CD8-positive, alpha-beta memory T cell (primary cell): ENCODE measurements around the gene UBA1. TPM values are rescaled to one million over a fixed set of nuclear protein-coding genes. Genes with fewer than 3 reads are reported as not detected.
"Not testable (repeated sequence)": the region's sequence is repeated elsewhere in the genome, so short reads cannot be mapped to it uniquely, and the experiment has no call there.

ENCODE experiments used
- CTCF ChIA-PET: fragments of 350-600 bp; sonication (Branson Sonifier 250); formaldehyde crosslinking; loops from one replicate; lab custom pipeline; 2021; ENCODE audit warnings: antibody characterized with exemption; lab: Charles Lee
- POLR2A ChIA-PET: fragments of 350-600 bp; sonication (Branson Sonifier 250); formaldehyde crosslinking; loops from one replicate; lab custom pipeline; 2021; ENCODE audit warnings: antibody characterized with exemption; lab: Charles Lee
- DNase-seq, 5 donors: peaks; one replicate each; pipeline versions ENCODE4 v3.0.0 to v3.0.0-alpha.2; 2020 to 2022; ENCODE audit warnings: mixed read lengths in 1 of 5
- H3K27ac ChIP-seq: one replicate; pipeline ENCODE4 v1.7.0; 2013; ENCODE audit warnings: low read depth, mild to moderate bottlenecking, low read length, moderate library complexity
- H3K27me3 ChIP-seq: 2 replicates; pipeline ENCODE4 v1.7.0; 2013; ENCODE audit warnings: low read length, mild to moderate bottlenecking; ENCODE audit not compliant: insufficient read depth, poor library complexity, severe bottlenecking
- H3K36me3 ChIP-seq: 2 replicates; pipeline ENCODE4 v1.7.0; 2013; ENCODE audit warnings: mild to moderate bottlenecking, low read length, moderate library complexity; ENCODE audit not compliant: insufficient read depth
- H3K4me1 ChIP-seq: 2 replicates; pipeline ENCODE4 v1.7.0; 2013; ENCODE audit warnings: mild to moderate bottlenecking, low read length, moderate library complexity; ENCODE audit not compliant: insufficient read depth
- H3K4me3 ChIP-seq: 2 replicates; pipeline ENCODE4 v1.7.0; 2013; ENCODE audit warnings: mild to moderate bottlenecking, low read length
- H3K9me3 ChIP-seq: 2 replicates; pipeline ENCODE4 v1.7.0; 2013; ENCODE audit warnings: mild to moderate bottlenecking, low read length
- H3K27ac Mint-ChIP-seq, 8 donors: one replicate each; pipeline ENCODE4 v1.8.0; 2020 to 2021; ENCODE audit warnings: mixed read lengths in 8 of 8, mild to moderate bottlenecking in 6 of 8, inconsistent platforms in 3 of 8, moderate library complexity in 3 of 8
- H3K27me3 Mint-ChIP-seq, 2 donors: one replicate each; pipeline ENCODE4 v1.8.0; 2020 to 2021; ENCODE audit warnings: mixed read lengths in 2 of 2, mild to moderate bottlenecking in 1 of 2, moderate library complexity in 1 of 2
- H3K36me3 Mint-ChIP-seq, 3 donors: one replicate each; pipeline ENCODE4 v1.8.0; 2020 to 2021; ENCODE audit warnings: mixed read lengths in 3 of 3, inconsistent platforms in 1 of 3, mild to moderate bottlenecking in 1 of 3
- H3K4me1 Mint-ChIP-seq, 3 donors: one replicate each; pipeline ENCODE4 v1.8.0; 2020 to 2021; ENCODE audit warnings: mixed read lengths in 3 of 3, inconsistent platforms in 1 of 3, mild to moderate bottlenecking in 1 of 3
- H3K4me3 Mint-ChIP-seq, 7 donors: one replicate each; pipeline ENCODE4 v1.8.0; 2020 to 2021; ENCODE audit warnings: mixed read lengths in 7 of 7, mild to moderate bottlenecking in 6 of 7, moderate library complexity in 4 of 7, inconsistent platforms in 2 of 7
- H3K9me3 Mint-ChIP-seq, 5 donors: one replicate each; pipeline ENCODE4 v1.8.0; 2020 to 2022; ENCODE audit warnings: mixed read lengths in 5 of 5, mild to moderate bottlenecking in 3 of 5, moderate library complexity in 2 of 5, inconsistent platforms in 1 of 5
- polyA plus RNA-seq: library from polyadenylated mRNA; unstranded; fragments of 300-500 nt; fragmentation: Illumina TruSeq; gene quantifications from one replicate; pipeline ENCODE4 v1.2.3, GENCODE V29; 2021
- total RNA-seq, 2 experiments: library from RNA; stranded (reverse); gene quantifications; one replicate each; pipeline ENCODE4 v1.2.3, GENCODE V29; 2021

UBA1 gene
- total and polyA plus RNA-seq, 3 experiments from 2014 or later = 178 to 234 (median 225) TPM

GRCh38 chrX:47247206-47247998 lies 53.8 kb downstream of the UBA1 start:
- H3K9me3 Mint-ChIP-seq = no peaks in the 10 kb centered on the region
- ChIA-PET CTCF (no interaction called here), POLR2A (no interaction called here)
- H3K4me3 ChIP-seq = no peak overlapping the region
- DNase-seq = no peak
- H3K4me3 Mint-ChIP-seq = no peak overlapping the region
- no peaks in the 10 kb centered on the region for H3K4me1 Mint-ChIP-seq
- no peak overlapping the region for H3K27ac ChIP-seq
- H3K36me3 Mint-ChIP-seq = peaks cover 0 to 59% (median 13%) of the 10 kb centered on the region in 3 donors
- H3K27me3 Mint-ChIP-seq = peaks cover 0 to 4% of the 10 kb centered on the region in 2 donors
- peak overlapping the region in 3 of 8 donors; percentile 32 to 96 (median 38) for H3K27ac Mint-ChIP-seq
- peaks cover 2% of the 10 kb centered on the region for H3K36me3 ChIP-seq
- H3K4me1 ChIP-seq = no peaks in the 10 kb centered on the region
- no peaks in the 10 kb centered on the region for H3K27me3 ChIP-seq
- H3K9me3 ChIP-seq = no peaks in the 10 kb centered on the region

DNA sequence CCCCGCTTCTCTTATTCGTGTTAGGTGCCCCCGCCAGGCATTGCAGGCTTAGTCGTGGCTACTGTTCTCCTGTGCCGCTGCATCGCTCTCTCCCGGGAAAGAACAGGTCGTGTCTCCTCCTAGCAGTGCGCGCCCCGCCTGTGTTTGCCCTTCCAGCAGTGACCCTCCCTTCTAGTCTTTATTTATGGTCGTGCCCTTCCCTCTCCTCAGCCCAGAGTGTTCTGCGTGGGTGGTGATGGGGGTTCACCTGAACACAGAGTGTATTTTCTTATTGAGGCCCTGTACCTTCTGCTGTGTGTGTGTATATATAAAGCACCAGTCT lies 54.3 kb downstream of the UBA1 start:
- H3K4me3 ChIP-seq = no peak overlapping the region
- H3K9me3 ChIP-seq = no peaks in the 10 kb centered on the region
- no peaks in the 10 kb centered on the region for H3K27me3 ChIP-seq
- Mint-ChIP-seq H3K27ac (peak overlapping the region in 4 of 8 donors; percentile 32 to 96 (median 55)), H3K27me3 (peaks cover 0 to 4% of the 10 kb centered on the region in 2 donors), H3K36me3 (peaks cover 0 to 55% (median 13%) of the 10 kb centered on the region in 3 donors), H3K4me1 (no peaks in the 10 kb centered on the region), H3K4me3 (no peak overlapping the region), H3K9me3 (no peaks in the 10 kb centered on the region)
- CTCF ChIA-PET = no interaction called here
- H3K4me1 ChIP-seq = no peaks in the 10 kb centered on the region
- H3K36me3 ChIP-seq = no peaks in the 10 kb centered on the region
- POLR2A ChIA-PET = no interaction called here
- H3K27ac ChIP-seq = no peak overlapping the region
- no peak for DNase-seq

DNA sequence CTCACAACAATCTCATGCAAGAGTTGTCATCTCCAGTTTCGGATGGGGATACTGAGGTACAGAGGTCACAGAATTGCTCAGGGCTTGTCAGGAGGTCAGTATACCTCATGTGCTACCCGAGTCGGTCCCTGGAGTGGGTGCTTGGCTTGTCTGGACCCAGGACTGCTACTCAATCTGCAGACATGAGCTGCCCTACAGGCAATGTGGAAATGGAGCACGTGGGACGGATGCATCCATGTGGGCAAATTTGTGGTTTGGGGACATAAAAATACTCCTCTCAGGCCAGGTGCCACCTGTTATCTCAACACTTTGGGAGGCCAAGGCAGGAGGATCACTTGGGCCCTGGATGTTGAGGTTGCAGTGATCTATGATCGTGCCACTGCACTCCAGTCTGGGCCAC lies 54.9 kb downstream of the UBA1 start:
- POLR2A ChIA-PET = no interaction called here
- CTCF ChIA-PET = no interaction called here
- H3K27me3 ChIP-seq = no peaks in the 10 kb centered on the region
- H3K36me3 ChIP-seq = no peaks in the 10 kb centered on the region
- H3K9me3 Mint-ChIP-seq = no peaks in the 10 kb centered on the region
- H3K4me3 Mint-ChIP-seq = no peak overlapping the region
- peak overlapping the region in 3 of 8 donors; percentile 11 to 55 (median 14) for H3K27ac Mint-ChIP-seq
- no peaks in the 10 kb centered on the region for H3K4me1 ChIP-seq
- DNase-seq = no peak
- H3K27ac ChIP-seq = no peak overlapping the region
- no peak overlapping the region for H3K4me3 ChIP-seq
- H3K27me3 Mint-ChIP-seq = peaks cover 0 to 4% of the 10 kb centered on the region in 2 donors
- peaks cover 0 to 52% (median 13%) of the 10 kb centered on the region in 3 donors for H3K36me3 Mint-ChIP-seq
- H3K4me1 Mint-ChIP-seq = no peaks in the 10 kb centered on the region
- no peaks in the 10 kb centered on the region for H3K9me3 ChIP-seq

DNA sequence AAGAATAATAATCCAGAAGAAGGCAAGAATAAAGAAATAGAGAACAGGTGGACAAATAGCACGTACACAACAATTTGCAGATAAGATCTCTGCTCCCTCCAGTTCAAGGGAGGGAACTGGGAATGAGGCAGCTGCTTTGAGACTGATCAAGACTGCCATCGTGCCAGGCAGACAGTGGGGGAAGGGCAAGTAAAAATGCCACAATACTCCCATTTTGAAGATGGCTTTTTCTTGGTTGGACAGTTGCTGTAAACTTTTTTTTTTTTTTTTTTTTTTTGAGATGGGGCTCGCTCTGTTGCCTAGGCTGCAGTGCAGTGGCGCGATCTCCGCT lies 56.4 kb downstream of the UBA1 start:
- ChIA-PET POLR2A (interaction anchor here (0.7 kb wide), 1 partner anchor 9 kb away, joined by 7 read pairs; no protein-coding TSS in a partner anchor), CTCF (interaction anchor here (1.1 kb wide), 1 partner anchor 274 kb away, joined by 3 read pairs; no protein-coding TSS in a partner anchor)
- no peak overlapping the region for H3K27ac ChIP-seq
- peaks cover 0 to 5% (median 0%) of the 10 kb centered on the region in 5 donors for H3K9me3 Mint-ChIP-seq
- H3K27me3 Mint-ChIP-seq = peaks cover 0 to 9% of the 10 kb centered on the region in 2 donors
- DNase-seq = no peak
- H3K4me3 Mint-ChIP-seq = no peak overlapping the region
- H3K27ac Mint-ChIP-seq = peak overlapping the region in 1 of 8 donors; percentile 23
- H3K4me3 ChIP-seq = no peak overlapping the region
- no peaks in the 10 kb centered on the region for H3K27me3 ChIP-seq
- no peaks in the 10 kb centered on the region for H3K4me1 ChIP-seq
- H3K4me1 Mint-ChIP-seq = no peaks in the 10 kb centered on the region
- H3K36me3 ChIP-seq = no peaks in the 10 kb centered on the region
- no peaks in the 10 kb centered on the region for H3K9me3 ChIP-seq
- peaks cover 10 to 38% (median 14%) of the 10 kb centered on the region in 3 donors for H3K36me3 Mint-ChIP-seq

DNA sequence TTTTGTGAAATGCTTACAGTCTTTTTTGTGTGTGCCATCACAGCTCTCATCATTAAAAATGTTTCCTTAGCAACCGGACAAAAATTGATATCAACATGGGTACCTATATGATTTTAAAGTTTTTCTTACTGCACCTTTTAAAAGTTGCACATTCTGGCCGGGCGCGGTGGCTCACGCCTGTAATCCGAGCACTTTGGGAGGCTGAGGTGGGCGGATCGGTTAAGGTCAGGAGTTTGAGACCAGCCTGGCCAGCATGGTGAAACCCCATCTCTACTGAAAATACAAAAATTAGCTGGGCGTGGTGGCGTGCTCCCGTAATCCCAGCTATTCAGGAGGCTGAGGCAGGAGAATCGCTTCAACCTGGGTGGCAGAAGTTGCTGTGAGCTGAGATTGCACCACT lies 64.0 kb downstream of the UBA1 start:
- H3K9me3 Mint-ChIP-seq, H3K4me1 ChIP-seq, H3K27ac Mint-ChIP-seq, H3K4me3 Mint-ChIP-seq, H3K36me3 ChIP-seq, H3K27ac ChIP-seq, H3K4me1 Mint-ChIP-seq, H3K9me3 ChIP-seq, H3K36me3 Mint-ChIP-seq, H3K4me3 ChIP-seq, POLR2A ChIA-PET, DNase-seq, H3K27me3 ChIP-seq, CTCF ChIA-PET: not testable (repeated sequence)
- H3K27me3 Mint-ChIP-seq = peaks cover 0 to 11% of the 10 kb centered on the region in 2 donors

Other genes starting within 250 kb of the UBA1 start
- not detected for gene RGN, start 115.4 kb upstream of the UBA1 start, total RNA-seq
- gene RGN, start 115.4 kb upstream of the UBA1 start, polyA plus RNA-seq = not detected
- gene NDUFB11, start 49.1 kb upstream of the UBA1 start, total RNA-seq = 10 to 100 TPM; 93.5 to 95.0 TPM
- gene NDUFB11, start 49.1 kb upstream of the UBA1 start, polyA plus RNA-seq = 169 TPM
- gene RBM10, start 48.6 kb upstream of the UBA1 start, total RNA-seq = 10 to 100 TPM; 74.5 to 74.8 TPM
- gene RBM10, start 48.6 kb upstream of the UBA1 start, polyA plus RNA-seq = 37.8 TPM
- 10 to 100 TPM; 48.2 to 49.1 TPM for gene CDK16, start 24.9 kb downstream of the UBA1 start, total RNA-seq
- 14.5 TPM for gene CDK16, start 24.9 kb downstream of the UBA1 start, polyA plus RNA-seq
- 10 to 100 TPM; 34.0 to 41.7 TPM for gene USP11, start 39.2 kb downstream of the UBA1 start, total RNA-seq
- gene USP11, start 39.2 kb downstream of the UBA1 start, polyA plus RNA-seq = 121 TPM
- gene ZNF157, start 176.7 kb downstream of the UBA1 start, total RNA-seq = under 1 TPM; 0.60 to 0.79 TPM
- gene ZNF157, start 176.7 kb downstream of the UBA1 start, polyA plus RNA-seq = not detected